Mammary epithelial cell (primary cell): ENCODE data around the gene TUBA8.

Experiments used
- EZH2 ChIP-seq: IDR thresholded peaks from 2 replicates; pipeline ENCODE4 v1.6.1; 2012; ENCODE audit warnings: low read length, inconsistent platforms, borderline replicate concordance
- TF ChIP-seq, protein P1 (sequence below), 2 donors: IDR thresholded peaks in 1 of 2; conservative IDR thresholded peaks in 1 of 2; 2 replicates each; pipeline ENCODE4 v1.5.1; 2011 to 2012; ENCODE audit warnings: inconsistent platforms in 2 of 2, low read length in 2 of 2, mild to moderate bottlenecking in 2 of 2, control low read depth in 1 of 2, low read depth in 1 of 2; ENCODE audit not compliant: insufficient read depth in 1 of 2; ENCODE audit errors: extremely low read depth in 1 of 2

DNA sequence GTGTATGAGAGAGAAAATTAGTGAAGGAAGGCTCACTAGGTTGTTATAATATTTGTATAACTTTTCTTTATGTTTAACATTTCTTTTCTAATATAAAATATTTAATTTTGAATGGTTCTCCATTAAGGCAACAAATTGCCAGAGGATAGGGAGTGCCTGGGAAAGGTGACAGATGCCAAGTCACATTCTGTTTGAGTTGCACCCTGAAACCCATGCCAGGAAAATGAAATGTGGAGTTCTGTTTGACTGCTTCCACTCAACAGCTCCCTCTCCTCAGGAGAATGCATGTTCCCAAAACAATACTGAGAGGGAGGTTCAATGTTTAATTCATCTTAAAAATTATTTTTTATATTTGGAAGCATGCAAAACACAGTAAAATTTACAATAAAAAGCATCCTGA, 33.5 kb downstream of the TUBA8 start:
- TF ChIP-seq, protein P1, sequence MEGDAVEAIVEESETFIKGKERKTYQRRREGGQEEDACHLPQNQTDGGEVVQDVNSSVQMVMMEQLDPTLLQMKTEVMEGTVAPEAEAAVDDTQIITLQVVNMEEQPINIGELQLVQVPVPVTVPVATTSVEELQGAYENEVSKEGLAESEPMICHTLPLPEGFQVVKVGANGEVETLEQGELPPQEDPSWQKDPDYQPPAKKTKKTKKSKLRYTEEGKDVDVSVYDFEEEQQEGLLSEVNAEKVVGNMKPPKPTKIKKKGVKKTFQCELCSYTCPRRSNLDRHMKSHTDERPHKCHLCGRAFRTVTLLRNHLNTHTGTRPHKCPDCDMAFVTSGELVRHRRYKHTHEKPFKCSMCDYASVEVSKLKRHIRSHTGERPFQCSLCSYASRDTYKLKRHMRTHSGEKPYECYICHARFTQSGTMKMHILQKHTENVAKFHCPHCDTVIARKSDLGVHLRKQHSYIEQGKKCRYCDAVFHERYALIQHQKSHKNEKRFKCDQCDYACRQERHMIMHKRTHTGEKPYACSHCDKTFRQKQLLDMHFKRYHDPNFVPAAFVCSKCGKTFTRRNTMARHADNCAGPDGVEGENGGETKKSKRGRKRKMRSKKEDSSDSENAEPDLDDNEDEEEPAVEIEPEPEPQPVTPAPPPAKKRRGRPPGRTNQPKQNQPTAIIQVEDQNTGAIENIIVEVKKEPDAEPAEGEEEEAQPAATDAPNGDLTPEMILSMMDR (conservative IDR thresholded peaks at IDR 0.05 in 1 of 2, IDR thresholded peaks at IDR 0.05 in 1 of 2; ENCODE audit: extremely low read depth in 1 of 2, insufficient read depth in 1 of 2, low read depth in 1 of 2, low read length in 2 of 2) = no peak
- no peak for TF ChIP-seq EZH2
